ENCODE measurements around the gene OR1G1. TPM values are rescaled to one million over a fixed set of nuclear protein-coding genes. Genes with fewer than 3 reads are reported as not detected.
"Not testable (repeated sequence)": the region's sequence is repeated elsewhere in the genome, so short reads cannot be mapped to it uniquely, and the experiment has no call there.

The OR1G1 gene
- not detected in 2 replicates for total RNA-seq (2014; rRNA removed; shearing (Covaris generic))

DNA sequence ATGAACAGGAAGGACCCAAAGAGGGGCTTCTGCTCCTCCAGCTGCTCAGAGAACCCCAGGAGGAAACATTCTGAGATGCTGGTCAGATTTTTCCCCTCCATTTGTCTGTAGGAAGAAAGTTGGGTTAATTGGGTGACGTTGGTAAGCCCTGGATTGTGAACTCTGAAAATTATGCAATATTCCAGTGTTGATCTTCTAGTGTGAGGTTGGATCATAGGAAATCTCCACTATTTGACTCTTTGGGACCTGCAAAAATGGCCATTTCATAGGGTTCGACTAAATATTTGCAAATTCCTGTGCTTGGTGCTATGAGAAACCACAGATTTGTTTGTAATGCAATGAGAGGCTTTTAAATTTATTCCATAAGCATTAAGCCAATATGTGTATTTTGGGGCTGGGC lies at the start of gene OR1G1:
TSS of gene OR1G1 (minus strand) at position 101 of the 400 bp plus-strand sequence. CDS start at position 101, 0 bp downstream.
- no peak for DNase-seq (ENCODE audit: low read depth)

DNA sequence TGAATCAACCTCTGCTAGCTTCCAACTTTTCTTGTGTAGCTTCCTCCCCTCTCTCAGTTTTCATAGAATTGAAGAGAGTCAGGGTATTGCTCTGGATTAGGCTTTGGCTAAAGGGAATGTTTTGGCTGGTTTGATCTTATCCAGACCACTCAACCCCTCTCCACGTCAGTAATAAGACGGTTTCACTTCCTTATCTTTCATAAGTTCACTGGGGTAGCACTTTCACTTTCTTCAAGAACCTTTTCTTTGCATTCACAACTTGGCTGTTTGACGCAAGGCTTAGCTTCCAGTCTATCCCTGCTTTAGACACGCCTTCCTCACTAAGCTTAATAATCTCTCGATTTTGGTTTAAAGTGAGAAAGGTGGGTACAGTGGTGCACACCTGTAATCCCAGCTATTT lies 40.2 kb upstream of the OR1G1 start:
- DNase-seq (ENCODE audit: low read depth) = no peak

DNA sequence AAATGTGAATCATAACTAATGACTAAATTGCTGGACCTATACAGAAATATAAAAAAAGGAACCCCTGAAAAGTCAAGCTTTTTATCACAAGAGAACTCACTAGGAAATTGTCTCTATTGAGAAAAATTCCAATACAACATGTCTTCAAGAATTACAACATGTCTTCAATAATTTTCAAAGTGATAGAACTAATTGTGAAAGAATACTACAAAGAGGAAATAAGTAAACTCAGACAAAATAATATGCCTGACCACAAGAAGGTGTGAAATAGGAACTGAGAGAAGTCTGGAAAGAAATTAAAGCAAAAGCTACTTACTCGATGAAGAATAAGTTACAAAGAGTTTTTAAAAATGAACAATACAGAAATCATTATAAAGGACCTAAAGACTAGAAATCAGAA lies 29.9 kb upstream of the OR1G1 start:
- no peak for DNase-seq (ENCODE audit: low read depth)

DNA sequence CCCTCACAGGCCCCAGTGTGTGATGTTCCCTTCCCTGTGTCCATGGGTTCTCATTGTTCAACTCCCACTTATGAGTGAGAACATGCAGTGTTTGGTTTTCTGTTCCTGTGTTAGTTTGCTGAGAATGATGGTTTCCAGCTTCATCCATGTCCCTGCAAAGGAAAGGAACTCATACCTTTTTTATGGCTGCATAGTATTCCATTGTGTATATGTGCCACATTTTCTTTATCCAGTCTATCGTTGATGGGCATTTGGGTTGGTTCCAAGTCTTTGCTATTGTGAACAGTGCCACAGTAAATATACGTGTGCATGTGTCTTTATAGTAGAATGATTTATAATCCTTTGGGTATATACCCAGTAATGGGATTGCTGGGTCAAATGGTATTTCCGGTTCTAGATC lies 10.1 kb upstream of the OR1G1 start:
- DNase-seq (ENCODE audit: low read depth) = not testable (repeated sequence)

DNA sequence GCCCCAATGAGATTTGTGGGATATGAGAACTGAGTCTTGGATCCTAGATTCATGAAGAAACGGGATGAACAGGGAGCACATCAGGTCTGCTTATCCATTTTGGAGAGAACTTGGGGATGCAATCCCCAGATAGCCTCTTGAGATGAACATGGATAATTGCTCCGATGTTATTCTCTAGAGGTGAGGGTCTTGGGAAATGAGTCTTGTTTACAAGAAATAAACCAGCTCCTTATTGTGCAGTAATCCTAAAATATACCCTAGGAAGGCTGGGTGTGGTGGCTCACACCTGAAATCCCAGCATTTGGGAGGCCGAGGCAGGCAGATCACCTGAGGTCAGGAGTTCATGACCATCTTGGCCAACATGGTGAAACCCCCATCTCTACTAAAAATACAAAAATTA lies 23.0 kb downstream of the OR1G1 start, which contains the start of gene OR1D2:
TSS of gene OR1D2 (minus strand) at position 101 of the 400 bp plus-strand sequence. CDS start 11,426 bp downstream, outside the sequence.
- DNase-seq (ENCODE audit: low read depth) = no peak

Other genes with a start within 250 kb of the OR1G1 start
- gene OR1D5, start 63.9 kb downstream of the OR1G1 start, total RNA-seq (2014; rRNA removed; shearing (Covaris generic)) = not detected in 2 replicates
- gene OR1D2, start 23.1 kb downstream of the OR1G1 start, total RNA-seq (2014; rRNA removed; shearing (Covaris generic)) = not detected in 2 replicates
- gene OR1A2, start 70.0 kb upstream of the OR1G1 start, total RNA-seq (2014; rRNA removed; shearing (Covaris generic)) = not detected in 2 replicates
- gene OR1A1, start 80.1 kb upstream of the OR1G1 start, total RNA-seq (2014; rRNA removed; shearing (Covaris generic)) = not detected in 2 replicates
- gene OR3A1, start 170.8 kb upstream of the OR1G1 start, total RNA-seq (2014; rRNA removed; shearing (Covaris generic)) = not detected in 2 replicates